Measurements from ENCODE around the gene SLC35F1.

The SLC35F1 gene

GRCh38 chr6:118080547-118080946 lies 173.5 kb downstream of the SLC35F1 start:
- CTCF ChIA-PET = interaction anchor here (0.6 to 2.2 kb wide), 9 partner anchors 9 to 164 kb away, joined by 3 to 14 read pairs (median 4); no protein-coding TSS in a partner anchor
- no peak overlapping the region for H3K4me3 ChIP-seq (ENCODE audit: low read depth, low read length)
- no peak for TF ChIP-seq ZNF501 (tag by site-specific recombination; IDR thresholded peaks at IDR 0.05)
- TF ChIP-seq ZNF549 (tag by site-specific recombination; IDR thresholded peaks at IDR 0.05) = no peak
- TF ChIP-seq SETDB1 (IDR thresholded peaks at IDR 0.05; ENCODE audit: insufficient read length, low read length) = no peak
- no peak for TF ChIP-seq ZSCAN18 (tag by site-specific recombination; IDR thresholded peaks at IDR 0.05)
- TF ChIP-seq ZSCAN30 (tag by site-specific recombination; IDR thresholded peaks at IDR 0.05) = no peak
- no peak for TF ChIP-seq ZNF768 (tag by site-specific recombination; IDR thresholded peaks at IDR 0.05)
- TF ChIP-seq ZNF658 (tag by site-specific recombination; IDR thresholded peaks at IDR 0.05) = no peak
- TF ChIP-seq CTCF (tag by site-specific recombination; IDR thresholded peaks at IDR 0.05) = no peak
- no peaks in the 10 kb centered on the region for H3K9me3 ChIP-seq (ENCODE audit: control insufficient read depth, insufficient read depth, low read depth, low read length)
- no peak overlapping the region for H3K27ac ChIP-seq (ENCODE audit: extremely low read depth, low read depth, low read length)
- H3K36me3 ChIP-seq (ENCODE audit: control insufficient read depth in 2 of 2, insufficient read depth in 1 of 2, low read length in 2 of 2) = no peaks in the 10 kb centered on the region
- no peaks in the 10 kb centered on the region for H3K4me1 ChIP-seq (ENCODE audit: control insufficient read depth, insufficient read depth, low read length)
- POLR2A ChIA-PET = no interaction called here

GRCh38 chr6:118083711-118084110 lies 176.6 kb downstream of the SLC35F1 start:
- Histone ChIP-seq H3K4me1 (ENCODE audit: control insufficient read depth, insufficient read depth, low read length) (no peaks in the 10 kb centered on the region), H3K4me3 (ENCODE audit: low read depth, low read length) (no peak overlapping the region), H3K27ac (ENCODE audit: extremely low read depth, low read depth, low read length) (no peak overlapping the region), H3K9me3 (ENCODE audit: control insufficient read depth, insufficient read depth, low read depth, low read length) (no peaks in the 10 kb centered on the region), H3K36me3 (ENCODE audit: control insufficient read depth in 2 of 2, insufficient read depth in 1 of 2, low read length in 2 of 2) (no peaks in the 10 kb centered on the region)
- TF ChIP-seq ZBTB11 (tag by site-specific recombination; conservative IDR thresholded peaks at IDR 0.05; ENCODE audit: low read depth) = no peak
- TF ChIP-seq TSHZ1 (tag by site-specific recombination; IDR thresholded peaks at IDR 0.05; ENCODE audit: borderline replicate concordance) = no peak
- no peak for TF ChIP-seq ZNF19 (tag by site-specific recombination; IDR thresholded peaks at IDR 0.05; ENCODE audit: low read depth)
- ChIA-PET POLR2A (no interaction called here), CTCF (no interaction called here)

GRCh38 chr6:118085665-118086064 lies 178.6 kb downstream of the SLC35F1 start:
- H3K9me3 ChIP-seq (ENCODE audit: control insufficient read depth, insufficient read depth, low read depth, low read length) = no peaks in the 10 kb centered on the region
- H3K36me3 ChIP-seq (ENCODE audit: control insufficient read depth in 2 of 2, insufficient read depth in 1 of 2, low read length in 2 of 2) = no peaks in the 10 kb centered on the region
- no peaks in the 10 kb centered on the region for H3K4me1 ChIP-seq (ENCODE audit: control insufficient read depth, insufficient read depth, low read length)
- H3K4me3 ChIP-seq (ENCODE audit: low read depth, low read length) = no peak overlapping the region
- no peak overlapping the region for H3K27ac ChIP-seq (ENCODE audit: extremely low read depth, low read depth, low read length)
- TF ChIP-seq REST (tag by site-specific recombination; IDR thresholded peaks at IDR 0.05) (peak; percentile 51), ZNF37A (tag by site-specific recombination; IDR thresholded peaks at IDR 0.05) (no peak), ZNF701 (tag by site-specific recombination; IDR thresholded peaks at IDR 0.05) (no peak), ZNF473 (tag by site-specific recombination; IDR thresholded peaks at IDR 0.05) (no peak), ZNF621 (tag by site-specific recombination; IDR thresholded peaks at IDR 0.05) (no peak)
- ChIA-PET CTCF (no interaction called here), POLR2A (no interaction called here)
